Body of pancreas (tissue), 4 donors: ENCODE results near the gene LRRFIP1. TPM values are rescaled to one million over a fixed set of nuclear protein-coding genes. Genes with fewer than 3 reads are reported as not detected.
A peak's percentile ranks its signal among the peaks of the same experiment; 100 is the strongest.

Source experiments
- ATAC-seq: fragments of 150-250 bp; one replicate; pipeline ENCODE4 v1.9.1; 2016
- DNase-seq, 4 donors: peaks; one replicate each; pipeline ENCODE4 v3.0.0-alpha.2; 2019
- H3K27ac ChIP-seq, 4 donors: fragments of 200-600 bp; sonication (generic); 1 replicate in 3 of 4; 2 replicates in 1 of 4; pipeline versions ENCODE4 v1.5.1 to v1.6.1; 2016 to 2019; ENCODE audit warnings: mild to moderate bottlenecking in 1 of 4, mixed read lengths in 1 of 4, moderate library complexity in 1 of 4
- H3K27me3 ChIP-seq, 2 donors: fragments of 200-600 bp; sonication (generic); one replicate each; pipeline ENCODE4 v1.6.0; 2016; ENCODE audit warnings: mild to moderate bottlenecking in 1 of 2
- H3K36me3 ChIP-seq, 2 donors: fragments of 200-600 bp; sonication (generic); replicated peaks in 1 of 2; 2 replicates each; pipeline ENCODE4 v1.5.1; 2016; ENCODE audit warnings: low read depth in 2 of 2; ENCODE audit not compliant: insufficient read depth in 1 of 2
- H3K4me1 ChIP-seq: fragments of 200-600 bp; sonication (generic); one replicate; pipeline ENCODE4 v1.6.0; 2016
- H3K4me3 ChIP-seq, 2 donors: fragments of 200-600 bp; sonication (generic); 1 replicate in 1 of 2; 2 replicates in 1 of 2; pipeline ENCODE4 v1.5.1; 2016 to 2019
- H3K9me3 ChIP-seq, 3 donors: fragments of 200-600 bp; sonication (generic); 1 replicate in 2 of 3; 2 replicates in 1 of 3; pipeline ENCODE4 v1.5.1; 2016
- POLR2A ChIP-seq, 3 donors: fragments of 450-650 bp; IDR thresholded peaks; one replicate each; pipeline ENCODE4 v1.6.1; 2016; ENCODE audit warnings: antibody characterized with exemption in 3 of 3, mild to moderate bottlenecking in 2 of 3
- WGBS, 2 donors: methylation state at CpG; one replicate each; pipeline ENCODE4 v1.1.5; 2017; 5-methylcytosine and 5-hydroxymethylcytosine counted together
- intact Hi-C: fragments of 100-400 bp; cut with DNase I; formaldehyde crosslinking; loops from one replicate; pipeline ENCODE4 v1.15.1; 2023
- total RNA-seq, 2 donors: library from RNA; depleted of rRNA; stranded (reverse); fragments of >200 nt; gene quantifications; one replicate each; pipeline ENCODE4 v1.1.0, GENCODE V29; 2016
- TF ChIP-seq, protein P1 (sequence below), 7 experiments: fragments of 450-650 bp in 4 of 7; fragments of 200-600 bp in 3 of 7; sonication (generic) in 3 of 7; IDR thresholded peaks; one replicate each; pipeline ENCODE4 v1.5.1; 2016 to 2019; ENCODE audit warnings: antibody characterized with exemption in 7 of 7

LRRFIP1 gene
- total RNA-seq, 2 donors from 2014 or later = 49.8 to 57.1 TPM

DNA sequence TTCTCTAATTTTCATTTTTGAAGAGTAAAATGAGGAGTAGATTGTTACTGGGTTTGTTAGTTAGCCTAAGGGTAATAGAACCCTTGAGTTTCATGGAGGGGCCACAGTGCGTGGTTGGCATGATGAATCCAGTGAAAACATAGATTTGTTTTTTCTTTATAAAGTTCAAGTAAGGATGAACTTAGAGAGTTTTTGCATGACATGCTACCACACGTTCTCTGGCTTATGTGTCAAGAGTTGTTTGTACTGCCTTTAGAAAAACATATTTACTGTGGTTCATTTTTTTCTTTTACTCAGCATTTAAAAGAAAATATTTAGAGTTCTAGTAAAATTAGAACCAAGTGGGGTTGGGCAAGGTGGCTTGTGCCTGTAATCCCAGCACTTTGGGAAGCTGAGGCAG lies 193.0 kb downstream of the LRRFIP1 start:
- no peak overlapping the region for H3K27ac ChIP-seq
- ATAC-seq = no peak
- intact Hi-C loops = no loop called here
- H3K36me3 ChIP-seq = no peaks in the 10 kb centered on the region
- no peaks in the 10 kb centered on the region for H3K4me1 ChIP-seq
- H3K9me3 ChIP-seq = no peaks in the 10 kb centered on the region
- no peak for TF ChIP-seq POLR2A (IDR thresholded peaks at IDR 0.05)
- TF ChIP-seq, protein P1, sequence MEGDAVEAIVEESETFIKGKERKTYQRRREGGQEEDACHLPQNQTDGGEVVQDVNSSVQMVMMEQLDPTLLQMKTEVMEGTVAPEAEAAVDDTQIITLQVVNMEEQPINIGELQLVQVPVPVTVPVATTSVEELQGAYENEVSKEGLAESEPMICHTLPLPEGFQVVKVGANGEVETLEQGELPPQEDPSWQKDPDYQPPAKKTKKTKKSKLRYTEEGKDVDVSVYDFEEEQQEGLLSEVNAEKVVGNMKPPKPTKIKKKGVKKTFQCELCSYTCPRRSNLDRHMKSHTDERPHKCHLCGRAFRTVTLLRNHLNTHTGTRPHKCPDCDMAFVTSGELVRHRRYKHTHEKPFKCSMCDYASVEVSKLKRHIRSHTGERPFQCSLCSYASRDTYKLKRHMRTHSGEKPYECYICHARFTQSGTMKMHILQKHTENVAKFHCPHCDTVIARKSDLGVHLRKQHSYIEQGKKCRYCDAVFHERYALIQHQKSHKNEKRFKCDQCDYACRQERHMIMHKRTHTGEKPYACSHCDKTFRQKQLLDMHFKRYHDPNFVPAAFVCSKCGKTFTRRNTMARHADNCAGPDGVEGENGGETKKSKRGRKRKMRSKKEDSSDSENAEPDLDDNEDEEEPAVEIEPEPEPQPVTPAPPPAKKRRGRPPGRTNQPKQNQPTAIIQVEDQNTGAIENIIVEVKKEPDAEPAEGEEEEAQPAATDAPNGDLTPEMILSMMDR (IDR thresholded peaks at IDR 0.05) = no peak
- no peak overlapping the region for H3K4me3 ChIP-seq
- 86 to 89% methylated on average over 2 of the region's 2 CpGs for WGBS, 2 donors
- DNase-seq = no peak
- H3K27me3 ChIP-seq = no peaks in the 10 kb centered on the region

DNA sequence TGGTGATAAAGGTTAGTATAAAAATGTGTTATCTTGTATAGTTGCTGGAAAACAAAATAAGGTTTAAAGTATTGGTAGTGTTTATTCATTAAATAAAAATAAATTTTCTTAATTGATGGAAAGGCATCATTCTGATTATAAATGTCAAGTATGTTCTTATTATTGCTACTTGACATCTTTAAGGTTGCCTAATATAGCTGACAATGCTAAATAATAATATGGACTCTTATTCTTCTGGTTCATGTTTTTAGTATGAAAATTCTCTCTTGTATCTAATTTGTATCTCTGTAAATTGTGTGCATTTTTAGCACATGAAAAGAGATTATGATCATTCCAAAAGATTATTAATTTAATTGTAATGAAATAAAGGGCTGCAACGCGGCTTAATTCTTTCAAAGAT lies 196.2 kb downstream of the LRRFIP1 start:
- ATAC-seq (no peak), DNase-seq (no peak)
- no peaks in the 10 kb centered on the region for H3K36me3 ChIP-seq
- intact Hi-C loops = no loop called here
- H3K27me3 ChIP-seq = no peaks in the 10 kb centered on the region
- H3K27ac ChIP-seq = no peak overlapping the region
- H3K4me1 ChIP-seq = peaks cover 7% of the 10 kb centered on the region
- no peak overlapping the region for H3K4me3 ChIP-seq
- no peak for TF ChIP-seq POLR2A (IDR thresholded peaks at IDR 0.05)
- no peaks in the 10 kb centered on the region for H3K9me3 ChIP-seq
- 91 to 94% methylated on average over 2 of the region's 2 CpGs for WGBS, 2 donors

DNA sequence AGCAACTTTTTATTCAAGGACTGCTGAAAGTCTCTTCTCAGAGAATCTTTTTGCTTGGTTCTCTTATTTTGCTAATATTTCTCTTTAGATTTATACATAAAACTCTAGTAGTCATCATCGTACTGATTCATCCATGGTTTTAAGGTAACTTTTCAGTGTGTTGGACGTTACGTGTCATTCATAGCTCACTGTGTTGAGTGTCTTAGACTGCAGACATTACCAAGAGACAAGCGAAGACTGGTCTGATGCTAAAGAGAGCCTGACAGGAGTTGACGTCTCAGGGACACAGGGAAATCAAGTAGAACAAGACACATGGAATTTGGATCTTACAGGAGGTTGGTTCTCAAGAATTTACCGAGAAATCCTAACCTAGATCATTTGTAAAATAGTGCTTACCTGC lies 196.7 kb downstream of the LRRFIP1 start:
- DNase-seq (no peak), ATAC-seq (no peak)
- intact Hi-C loops = no loop called here
- H3K4me1 ChIP-seq = peaks cover 7% of the 10 kb centered on the region
- no peaks in the 10 kb centered on the region for H3K9me3 ChIP-seq
- WGBS, 2 donors = 86 to 91% methylated on average over 6 of the region's 6 CpGs
- TF ChIP-seq, protein P1 (IDR thresholded peaks at IDR 0.05) = no peak
- no peak for TF ChIP-seq POLR2A (IDR thresholded peaks at IDR 0.05)
- no peaks in the 10 kb centered on the region for H3K27me3 ChIP-seq
- no peak overlapping the region for H3K4me3 ChIP-seq
- H3K27ac ChIP-seq = no peak overlapping the region
- H3K36me3 ChIP-seq = no peaks in the 10 kb centered on the region

DNA sequence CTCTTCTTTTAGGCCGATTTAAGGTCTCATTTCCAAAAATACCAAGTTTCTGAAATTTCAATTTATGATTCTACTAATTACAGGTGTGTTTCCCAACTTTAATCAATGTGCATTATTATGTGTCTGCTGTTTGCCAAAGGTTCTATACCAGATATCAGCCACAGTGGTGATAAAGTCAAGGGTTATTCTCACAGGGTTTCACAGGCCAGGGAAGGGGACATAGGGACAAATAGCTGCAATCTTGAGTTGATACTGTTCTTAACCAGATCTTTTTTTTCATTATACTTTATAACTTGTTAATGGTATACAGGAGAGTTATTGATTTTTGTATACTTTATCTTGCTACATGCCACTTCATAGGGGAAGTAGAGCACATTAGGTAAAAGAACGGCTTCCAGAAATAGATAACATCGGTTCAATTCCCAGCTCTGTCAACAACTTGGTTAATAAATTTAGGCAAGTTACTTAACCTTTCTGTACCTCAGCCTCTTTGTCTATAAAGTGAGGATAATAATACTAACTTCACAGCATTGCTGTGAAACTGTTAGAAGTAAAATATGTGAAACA lies 200.1 kb downstream of the LRRFIP1 start:
- TF ChIP-seq, protein P1 (IDR thresholded peaks at IDR 0.05) = no peak
- TF ChIP-seq POLR2A (IDR thresholded peaks at IDR 0.05) = no peak
- peaks cover 7% of the 10 kb centered on the region for H3K4me1 ChIP-seq
- no peaks in the 10 kb centered on the region for H3K27me3 ChIP-seq
- no peak overlapping the region for H3K27ac ChIP-seq
- no peak for DNase-seq
- no peaks in the 10 kb centered on the region for H3K9me3 ChIP-seq
- peak; percentile 53 for ATAC-seq
- no peak overlapping the region for H3K4me3 ChIP-seq
- intact Hi-C loops = no loop called here
- H3K36me3 ChIP-seq = no peaks in the 10 kb centered on the region
- 23 to 30% methylated on average over 3 of the region's 3 CpGs for WGBS, 2 donors

Other genes with a start within 250 kb of the LRRFIP1 start
- gene COL6A3, start 213.4 kb upstream of the LRRFIP1 start, total RNA-seq = 100 to 1,000 TPM in 1 of 2 donors, 10 to 100 TPM in 1; 46.4 to 121 TPM
- 10 to 100 TPM; 30.3 to 64.3 TPM for gene MLPH, start 140.3 kb upstream of the LRRFIP1 start, total RNA-seq
- not detected for gene PRLH, start 61.0 kb upstream of the LRRFIP1 start, total RNA-seq
- 10 to 100 TPM; 35.3 to 38.9 TPM for gene RAB17, start 36.9 kb upstream of the LRRFIP1 start, total RNA-seq
- 1 to 10 TPM in 1 of 2 donors, under 1 TPM in 1; 0.52 to 1.6 TPM for gene RBM44, start 171.2 kb downstream of the LRRFIP1 start, total RNA-seq
- gene RAMP1, start 232.0 kb downstream of the LRRFIP1 start, total RNA-seq = 10 to 100 TPM; 74.2 to 85.4 TPM